ENCODE measurements around the gene CPNE8.

The CPNE8 gene

DNA sequence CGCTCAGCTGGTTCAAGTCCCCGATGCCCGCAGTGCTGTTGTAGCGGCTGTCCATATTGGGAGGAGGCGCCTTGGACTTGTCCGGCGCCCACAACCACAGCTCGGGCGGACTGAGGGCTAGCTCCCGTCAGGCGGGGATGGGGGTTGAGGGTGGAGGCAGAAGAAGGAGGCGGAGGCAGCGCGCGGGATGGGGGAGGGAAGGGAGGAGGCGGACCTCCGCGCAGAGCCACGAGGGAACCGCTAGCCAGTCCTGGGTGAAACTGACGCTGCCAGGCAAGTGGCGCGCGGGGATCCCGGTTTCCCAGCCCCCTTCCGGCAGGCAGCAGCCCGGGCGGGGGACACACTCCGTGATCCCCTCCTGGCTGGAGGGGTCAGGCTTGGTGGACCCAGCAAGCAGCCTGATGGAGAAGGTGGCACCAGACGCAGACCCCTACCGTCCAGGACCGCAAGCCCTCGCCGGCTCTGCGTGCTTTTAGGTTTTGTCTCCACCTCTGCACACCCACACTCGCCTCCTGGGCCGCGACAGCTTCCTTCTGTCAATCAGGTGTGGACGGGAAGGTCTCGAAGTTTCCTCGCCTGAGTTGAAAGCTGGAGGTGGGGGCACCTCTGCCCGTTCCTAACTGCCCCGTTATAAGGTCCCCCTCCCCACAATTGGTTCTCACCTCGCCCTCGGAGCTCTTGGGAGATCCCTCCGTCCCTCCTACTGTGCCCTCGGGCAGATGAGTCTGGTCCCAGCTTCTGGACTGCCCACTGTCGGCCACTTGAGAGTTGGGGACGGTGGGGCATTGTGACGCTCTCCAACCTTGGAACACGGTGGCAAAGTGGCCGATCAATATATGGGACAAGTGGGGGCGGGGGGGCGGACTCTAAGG is at the start of gene CPNE8:
CPNE8 (minus strand) TSS at position 112 of the 872 bp plus-strand sequence; CDS start at position 55, 57 bp downstream.
- peak in 1 of 2 donors; percentile 41 for DNase-seq (ENCODE audit: low read depth in 2 of 2)

DNA sequence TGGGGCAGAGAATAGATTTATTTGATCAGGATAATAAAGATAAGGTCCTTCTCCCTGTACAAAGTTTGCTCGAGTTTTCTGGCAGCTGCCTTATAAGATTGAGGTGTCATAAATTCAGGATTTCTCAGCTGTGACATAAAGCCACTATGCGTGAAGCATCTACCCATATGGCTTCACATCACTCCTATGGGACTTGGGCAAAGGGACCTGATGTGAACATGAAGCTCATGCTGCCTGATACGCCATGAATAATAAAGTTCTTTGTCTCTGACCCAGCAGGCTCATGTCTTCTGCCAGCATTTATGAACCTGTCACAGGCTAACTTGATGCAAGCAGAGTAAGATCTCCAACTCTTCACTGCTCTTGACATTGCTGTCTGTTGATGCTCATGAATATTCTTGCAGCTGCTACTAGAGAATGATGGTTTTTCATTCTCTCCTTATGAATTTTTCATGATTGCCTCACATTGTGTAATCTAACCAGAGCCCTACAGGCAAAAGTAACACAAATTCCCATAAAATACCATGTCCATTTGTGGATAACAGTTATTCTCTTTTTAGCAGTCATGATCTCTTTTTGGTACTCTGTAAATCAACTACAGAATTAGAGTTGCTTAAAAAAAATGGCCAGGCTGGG is 49.0 kb upstream of the CPNE8 start:
- no peak for DNase-seq (ENCODE audit: low read depth in 2 of 2)

DNA sequence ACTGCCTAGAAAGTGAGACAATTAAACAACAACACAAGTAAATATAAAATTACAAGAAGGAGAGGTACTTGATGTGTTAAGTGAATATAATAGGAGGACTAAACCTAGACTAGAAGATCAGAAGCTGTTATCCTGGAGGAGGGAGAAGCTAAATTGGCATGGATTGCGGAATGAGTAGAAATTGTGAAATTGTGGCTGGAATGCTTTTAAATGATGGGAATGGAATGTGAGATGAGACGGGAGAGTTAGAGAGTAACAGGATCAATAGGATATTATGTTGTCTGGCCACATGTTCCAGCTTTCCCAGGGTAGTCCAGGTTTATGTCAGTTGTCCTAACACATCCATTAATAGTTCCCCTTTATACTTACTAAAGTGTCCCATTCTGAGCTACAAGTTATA is 44.0 kb upstream of the CPNE8 start:
- DNase-seq (ENCODE audit: low read depth in 2 of 2) = no peak

DNA sequence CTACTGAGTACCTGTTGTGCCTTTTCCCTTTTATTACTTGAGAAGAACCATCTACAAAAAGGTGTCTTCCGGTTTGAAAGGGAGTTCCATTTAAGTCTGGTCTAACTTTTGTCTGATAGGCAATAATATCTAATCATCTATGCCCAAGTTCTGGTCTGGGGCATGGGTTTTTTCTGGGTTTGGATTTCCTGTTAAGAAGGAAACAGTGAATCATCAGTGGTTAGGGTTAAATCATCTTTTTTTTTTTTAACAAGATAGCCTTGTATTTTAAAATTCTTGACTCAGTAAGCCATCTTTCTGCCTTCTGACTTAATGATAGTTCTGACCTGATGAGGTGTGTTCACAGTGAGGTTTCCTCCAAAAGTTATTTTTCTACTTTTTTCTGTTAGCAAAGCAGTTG is 29.3 kb upstream of the CPNE8 start:
- DNase-seq (ENCODE audit: low read depth in 2 of 2) = no peak

DNA sequence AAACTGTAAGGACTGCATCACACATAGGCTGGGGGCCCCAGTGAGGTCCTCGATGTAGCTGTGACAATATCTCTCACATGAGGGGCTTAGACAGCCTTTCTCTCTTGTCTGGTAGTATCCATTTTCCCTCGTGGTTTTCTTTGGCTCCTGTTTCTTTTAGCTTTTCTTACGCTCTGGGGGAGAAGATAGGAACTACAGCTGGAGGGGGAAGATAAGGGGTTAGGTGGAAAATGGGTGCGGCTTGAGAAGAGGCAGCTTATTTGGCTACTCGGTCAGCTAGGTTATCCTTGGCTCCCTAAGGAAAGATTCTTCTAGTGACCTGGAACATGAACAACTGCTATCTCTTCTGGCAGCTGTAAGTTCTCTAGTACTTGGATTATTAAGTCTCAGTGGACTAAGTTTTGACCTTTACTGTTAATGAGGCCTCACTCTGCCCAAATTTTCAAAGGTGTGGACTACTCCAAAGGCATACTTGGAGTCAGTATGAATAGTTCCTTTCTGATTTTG is 28.7 kb upstream of the CPNE8 start:
- no peak for DNase-seq (ENCODE audit: low read depth in 2 of 2)

DNA sequence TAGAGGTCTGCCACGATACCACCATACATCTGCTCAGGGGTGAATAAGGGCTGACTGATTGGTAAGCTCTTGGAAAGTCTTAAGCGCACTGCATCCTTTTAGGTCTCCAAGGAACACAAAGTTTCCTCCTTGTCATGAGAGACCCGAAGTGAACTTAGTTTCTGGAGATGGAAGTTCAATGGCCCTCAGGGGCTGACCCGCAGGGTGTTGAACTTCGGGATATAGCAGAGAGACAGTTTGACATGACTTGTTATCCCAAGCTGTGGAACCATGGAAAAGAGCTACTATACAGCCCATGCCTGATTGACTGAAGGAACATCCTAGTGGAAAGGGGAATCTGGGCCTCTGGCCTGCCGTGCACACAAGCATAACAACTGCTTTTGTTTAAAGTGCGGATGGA is 26.9 kb upstream of the CPNE8 start:
- no peak for DNase-seq (ENCODE audit: low read depth in 2 of 2)

DNA sequence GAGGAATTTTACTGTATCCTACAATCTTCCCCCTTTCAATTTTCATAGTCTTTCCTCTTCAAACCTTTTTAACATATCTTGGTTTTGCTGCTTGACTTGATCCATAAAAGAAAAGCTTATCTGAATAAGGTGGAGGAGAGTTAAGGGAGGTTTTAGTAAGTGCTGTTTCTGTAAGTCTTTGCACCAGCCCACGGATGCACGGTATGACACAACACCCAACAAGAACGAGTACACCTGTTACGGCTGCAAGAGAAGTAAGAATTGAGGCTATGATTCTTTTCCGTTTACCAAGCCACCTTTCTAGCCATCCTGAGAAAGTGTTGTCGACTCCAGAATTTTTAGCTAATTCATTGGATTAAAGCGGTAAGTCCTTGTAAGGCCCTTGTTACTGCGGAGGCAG is 26.1 kb upstream of the CPNE8 start:
- DNase-seq (ENCODE audit: low read depth in 2 of 2) = no peak

DNA sequence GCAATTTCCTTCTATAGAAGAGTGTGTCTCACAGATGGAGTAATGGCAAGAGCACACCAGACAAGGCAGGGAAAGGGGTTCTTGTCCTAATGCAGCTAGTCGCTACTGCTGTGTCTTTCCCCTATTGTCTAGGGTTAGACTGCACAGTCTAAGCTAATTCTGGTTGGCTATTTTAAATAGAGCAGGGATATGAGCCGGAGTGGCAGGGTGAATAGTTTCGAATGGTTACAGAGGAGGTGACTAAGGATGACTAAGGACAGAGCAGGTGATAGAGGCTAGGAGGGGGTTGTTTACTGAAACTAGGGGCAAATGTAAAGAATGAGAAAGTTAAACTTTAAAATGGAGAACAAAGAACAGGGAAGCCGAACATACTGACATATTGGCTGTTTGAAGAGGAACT is 25.6 kb upstream of the CPNE8 start:
- no peak for DNase-seq (ENCODE audit: low read depth in 2 of 2)

DNA sequence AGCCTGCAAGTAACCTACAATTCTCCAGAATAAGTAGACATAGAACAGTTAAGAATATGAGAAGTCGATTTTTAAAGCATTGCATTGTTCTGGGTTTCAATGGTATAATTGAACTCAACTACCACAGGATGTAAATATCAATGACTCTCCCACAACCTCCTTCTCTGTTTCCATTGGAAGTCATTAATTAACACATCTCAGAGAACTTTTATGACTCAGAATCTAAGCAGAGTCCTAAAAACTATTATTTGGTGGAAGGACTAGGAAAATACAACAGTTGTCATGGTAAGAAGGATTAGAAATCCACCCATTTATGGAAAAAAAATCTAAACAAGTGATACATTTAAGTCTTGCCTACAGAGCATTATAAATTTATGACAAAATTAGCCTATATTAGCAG is 21.1 kb upstream of the CPNE8 start:
- no peak for DNase-seq (ENCODE audit: low read depth in 2 of 2)

DNA sequence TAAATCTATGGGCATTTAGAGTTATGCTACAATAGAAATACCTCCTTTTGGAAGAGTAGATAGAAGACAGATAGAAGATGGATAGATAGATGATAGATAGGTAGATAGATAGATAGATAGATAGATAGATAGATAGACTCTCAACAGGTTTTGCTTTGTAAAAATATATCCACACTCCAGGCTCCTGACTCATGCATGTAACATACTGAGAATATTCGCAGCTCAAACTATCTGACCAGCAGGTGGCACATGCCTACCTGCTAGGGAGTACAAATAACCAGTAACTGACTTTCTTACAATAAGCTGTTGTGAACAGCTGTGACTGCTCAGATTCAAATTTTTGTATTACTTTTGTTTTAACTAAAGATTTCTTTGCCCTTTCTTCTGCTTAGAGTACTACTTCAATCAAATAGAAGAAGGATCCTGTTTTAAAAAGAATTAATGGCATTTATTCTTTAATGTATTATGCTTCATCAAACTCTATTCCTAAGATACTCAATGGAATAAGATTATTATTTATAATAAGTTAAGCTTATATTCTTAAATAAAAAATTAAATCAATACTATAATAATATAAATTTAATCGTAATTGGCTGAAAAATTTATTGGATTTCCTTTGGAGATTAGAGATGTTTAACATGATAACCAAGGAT is 15.8 kb upstream of the CPNE8 start:
- DNase-seq (ENCODE audit: low read depth in 2 of 2) = peak in 1 of 2 donors; percentile 9

DNA sequence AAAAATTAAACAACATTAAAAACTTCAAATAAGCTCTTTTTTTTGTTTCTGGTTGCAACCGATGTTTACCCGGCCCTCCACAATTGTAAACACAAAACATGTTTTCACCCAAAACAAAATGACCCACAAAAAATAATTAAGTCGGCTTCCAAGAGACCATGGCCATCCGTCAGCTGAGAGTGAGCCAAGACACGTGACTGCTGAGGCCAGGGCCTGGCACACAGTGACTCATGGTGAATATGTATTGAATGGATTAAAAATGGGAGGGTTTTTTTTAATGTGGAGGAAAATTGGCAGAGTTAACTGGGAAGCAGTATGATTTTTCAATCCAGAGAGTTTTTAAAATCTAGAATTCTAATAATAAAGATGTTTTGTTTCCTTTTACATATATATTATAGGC is 13.8 kb upstream of the CPNE8 start:
- no peak for DNase-seq (ENCODE audit: low read depth in 2 of 2)

DNA sequence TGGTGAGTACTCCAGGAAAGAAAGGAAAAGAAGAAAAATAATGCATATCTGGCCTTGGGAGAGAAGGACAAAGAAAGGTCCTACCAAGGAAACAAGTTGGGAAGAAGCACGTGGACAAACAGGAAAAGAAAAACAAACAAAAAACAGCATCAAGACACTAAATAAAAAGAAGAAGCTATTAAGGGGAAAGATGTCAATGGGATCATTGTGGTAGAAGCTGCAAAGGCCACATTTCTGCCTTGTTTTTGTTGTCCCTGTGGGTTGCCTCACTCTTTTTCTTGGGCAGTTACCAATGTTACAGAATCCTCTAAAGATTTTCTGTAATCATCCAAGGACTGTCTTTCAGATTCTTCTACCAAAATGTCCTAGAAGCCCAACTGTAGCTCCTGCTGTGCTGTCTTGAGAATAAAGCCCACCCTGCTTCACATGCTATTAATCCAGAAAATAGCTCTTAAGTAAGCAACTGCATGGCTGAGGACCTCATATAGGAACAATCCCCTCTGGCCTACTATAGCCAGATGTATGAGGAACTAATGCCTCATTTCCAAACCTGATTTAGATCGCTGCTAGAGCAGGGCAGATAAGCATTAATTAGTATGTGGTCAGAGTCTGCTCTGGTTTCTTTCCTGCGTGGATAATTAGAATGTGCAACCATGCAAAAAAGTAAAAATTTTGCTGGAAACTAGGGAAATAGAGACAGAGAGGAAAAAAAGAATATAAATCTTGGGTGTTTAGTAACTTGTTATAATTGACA is 10.2 kb upstream of the CPNE8 start:
- no peak for DNase-seq (ENCODE audit: low read depth in 2 of 2)

DNA sequence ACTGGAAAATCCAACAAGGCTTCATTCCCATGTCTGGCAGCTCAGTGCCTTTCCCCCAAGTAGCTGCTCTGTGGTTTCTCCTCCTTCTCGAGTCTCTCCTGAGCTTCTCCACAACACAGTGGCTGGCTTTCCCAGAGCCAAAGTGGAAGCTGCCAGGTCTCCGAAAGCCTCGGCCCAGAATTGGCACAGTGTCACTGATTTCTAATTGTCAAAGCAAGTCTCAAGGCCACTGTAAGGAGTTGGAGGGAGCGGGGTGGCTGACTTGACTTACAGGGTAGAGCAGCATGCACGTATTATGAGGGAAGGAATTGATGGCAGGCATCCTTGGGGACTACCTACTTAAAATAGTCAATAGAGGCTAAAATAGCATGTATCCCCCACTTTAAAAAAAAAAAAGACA is 6.7 kb upstream of the CPNE8 start:
- DNase-seq (ENCODE audit: low read depth in 2 of 2) = no peak

DNA sequence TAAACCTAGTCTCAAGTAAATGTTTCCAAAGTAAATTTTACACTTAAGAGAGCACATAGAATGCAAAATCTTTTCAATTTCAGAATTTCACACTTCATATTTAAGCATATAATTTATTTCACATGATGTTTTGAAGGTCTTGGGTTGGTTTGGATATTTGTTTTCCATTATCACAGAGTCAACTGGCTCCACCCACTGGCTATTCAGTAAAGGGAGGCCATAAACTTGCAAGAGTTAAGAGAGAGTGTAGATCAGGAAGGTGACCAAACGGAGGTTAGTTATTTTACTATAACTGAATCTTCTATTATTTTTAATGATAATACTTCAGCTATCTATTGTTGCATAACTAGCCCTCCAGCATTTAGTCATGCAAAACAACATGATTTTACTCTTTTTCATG is 6.2 kb upstream of the CPNE8 start:
- no peak for DNase-seq (ENCODE audit: low read depth in 2 of 2)

DNA sequence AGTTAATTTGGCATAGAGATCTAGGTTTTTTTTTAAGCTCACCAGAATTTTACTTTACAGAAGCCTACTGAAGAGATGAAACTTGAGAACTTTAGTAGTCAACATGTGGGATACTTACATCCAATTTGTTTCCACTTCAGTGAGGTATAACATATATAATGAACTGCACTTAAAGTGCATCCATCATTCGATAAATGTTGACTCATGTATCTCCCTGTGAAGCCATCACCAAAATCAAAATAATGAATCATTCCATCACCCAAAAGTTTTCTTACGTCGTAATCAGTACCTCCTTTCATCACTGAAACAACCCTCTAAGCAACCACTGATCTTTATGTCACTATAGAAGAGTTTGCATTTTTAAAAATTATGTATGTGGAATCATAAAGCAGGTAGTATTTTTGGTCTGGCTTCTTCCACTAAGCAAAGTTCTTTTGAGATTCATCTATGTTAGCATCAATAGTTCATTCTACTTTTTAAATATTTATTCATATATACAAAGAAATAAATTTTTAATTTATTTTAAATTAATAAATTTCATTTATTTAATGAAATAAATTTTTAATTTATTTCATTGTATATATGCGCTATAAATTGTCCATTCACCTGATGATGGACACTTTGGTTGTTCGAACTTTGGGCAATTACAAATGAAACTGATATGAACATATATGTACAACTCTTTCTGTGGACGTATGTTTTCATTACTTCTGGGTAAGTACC is 2.0 kb upstream of the CPNE8 start:
- no peak for DNase-seq (ENCODE audit: low read depth in 2 of 2)

DNA sequence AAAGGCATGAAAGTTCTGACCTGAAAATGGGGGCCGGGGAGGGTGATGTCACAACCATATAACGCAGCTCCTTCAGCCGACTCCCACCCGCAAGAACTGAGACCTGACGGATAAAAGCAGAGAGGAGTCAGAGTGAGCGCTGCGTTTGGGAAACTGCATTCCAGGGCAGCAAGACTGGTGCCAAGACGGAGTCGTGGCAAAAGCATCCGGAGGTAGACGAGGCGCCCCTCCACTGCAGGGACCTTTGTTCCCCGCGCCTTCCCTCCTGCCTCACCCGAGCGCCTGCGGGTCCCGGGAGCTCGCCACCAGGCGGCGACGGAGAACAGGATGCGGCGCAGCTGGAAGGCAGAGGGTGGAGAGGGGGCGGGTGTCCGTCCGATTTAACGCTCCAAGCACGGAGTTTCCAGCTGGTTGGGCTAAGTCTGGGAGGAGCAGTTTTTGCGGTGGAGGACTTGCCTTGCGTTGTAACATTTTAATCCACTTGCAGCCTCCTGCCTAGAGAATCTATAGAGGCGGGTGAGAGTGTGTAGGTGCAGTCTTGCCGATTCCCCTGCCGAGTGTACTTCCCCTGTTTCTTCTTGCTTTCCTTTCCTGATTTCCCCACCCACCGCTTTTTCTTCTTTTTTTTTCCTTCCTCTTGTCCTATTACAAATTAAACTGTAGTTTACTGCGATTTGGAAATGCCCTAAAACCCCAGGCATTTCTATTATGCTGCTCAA is 1.2 kb upstream of the CPNE8 start:
- peak; percentile 33 to 71 for DNase-seq (ENCODE audit: low read depth in 2 of 2)

DNA sequence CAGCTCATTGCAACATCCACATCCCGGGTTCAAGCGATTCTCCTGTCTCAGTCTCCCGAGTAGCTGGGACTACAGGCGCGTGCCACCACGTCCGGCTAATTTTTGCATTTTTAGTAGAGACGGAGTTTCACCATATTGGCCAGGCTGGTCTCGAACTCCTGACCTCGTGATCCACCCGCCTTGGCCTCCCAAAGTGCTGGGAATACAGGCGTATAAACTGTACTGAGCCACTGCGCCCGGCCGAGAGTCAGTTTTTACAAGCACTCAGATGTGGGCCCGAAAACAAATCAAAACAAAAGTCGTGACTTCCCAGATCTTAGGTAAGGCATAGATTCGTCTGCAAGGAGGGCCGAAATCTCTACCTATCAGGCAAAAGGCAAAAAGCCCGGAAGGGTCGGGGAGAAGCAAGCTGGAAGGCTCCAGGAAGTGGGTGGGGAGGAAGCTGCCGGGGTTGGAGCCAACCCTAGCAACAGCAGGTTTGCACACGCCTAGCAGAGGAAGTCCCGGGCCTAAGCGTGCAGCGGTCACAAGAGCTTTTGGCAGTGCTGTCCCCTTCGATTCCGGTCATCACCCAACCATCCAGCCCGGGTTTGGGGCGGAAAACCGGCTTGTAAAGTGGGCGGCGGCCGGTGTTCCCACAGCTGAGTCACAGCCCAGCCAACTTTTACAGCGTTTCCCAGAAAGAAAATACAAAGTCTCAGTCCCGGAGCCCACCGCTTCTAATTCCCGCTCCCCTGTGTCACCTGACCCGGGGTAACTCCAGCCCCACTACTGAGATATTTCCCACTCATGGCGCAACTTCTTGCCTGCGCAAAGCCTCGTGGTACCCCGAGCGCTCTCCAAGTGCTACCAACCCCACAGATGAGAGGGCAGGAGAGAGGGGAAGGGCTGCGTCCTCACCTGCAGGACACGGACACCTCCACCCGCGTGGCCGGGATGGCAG is 583 bp downstream of the CPNE8 start:
- DNase-seq (ENCODE audit: low read depth in 2 of 2) = peak in 1 of 2 donors; percentile 19

DNA sequence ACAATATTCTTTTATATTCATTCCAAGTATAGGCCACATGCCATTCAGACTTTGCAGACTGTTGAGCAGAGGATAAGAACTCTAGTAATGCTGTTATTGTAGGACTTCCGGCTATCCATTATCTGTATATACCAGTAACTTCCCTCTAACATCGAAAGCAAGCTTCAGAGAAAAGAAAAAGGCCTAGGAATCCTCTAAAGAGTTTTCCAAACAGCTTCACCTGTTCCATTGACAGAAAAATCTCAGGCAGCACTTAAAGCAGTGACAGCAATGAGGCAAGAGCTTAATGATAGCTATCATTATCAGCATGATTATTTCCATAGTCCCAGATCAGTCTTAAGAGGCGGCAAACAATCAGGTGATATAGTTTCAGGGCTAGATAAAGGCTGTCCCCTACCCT is 1.8 kb downstream of the CPNE8 start:
- DNase-seq (ENCODE audit: low read depth in 2 of 2) = no peak

DNA sequence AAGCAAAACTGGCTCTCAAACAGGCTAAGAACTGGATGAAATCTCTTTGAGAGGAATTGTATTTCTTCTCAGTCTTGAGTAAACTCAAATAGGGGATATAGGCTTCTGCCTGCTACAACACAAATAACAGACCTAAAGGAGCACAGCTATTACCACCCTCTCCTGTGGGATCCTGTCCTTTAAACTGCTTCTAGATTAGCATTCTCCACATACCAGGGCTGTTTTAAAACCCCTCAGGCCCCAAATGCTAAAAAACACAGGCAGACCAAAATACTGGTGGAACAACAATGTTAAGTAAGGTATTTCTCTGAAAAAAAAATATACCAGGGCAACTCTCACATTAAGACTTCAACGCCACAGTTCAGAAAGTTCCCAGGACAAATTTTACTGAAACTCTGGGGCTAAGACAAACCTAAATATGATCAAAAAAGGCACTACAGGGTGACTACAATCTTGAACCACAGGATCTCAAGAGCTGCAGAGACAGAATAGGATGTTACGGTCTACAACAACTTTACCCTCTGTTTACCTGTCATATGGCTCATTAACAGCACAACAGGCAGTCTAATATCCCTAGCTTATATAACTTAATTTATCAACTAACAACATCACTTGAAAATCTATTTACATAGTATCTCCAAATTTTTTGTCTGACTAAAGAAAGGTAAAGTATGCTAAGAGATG is 7.2 kb downstream of the CPNE8 start:
- no peak for DNase-seq (ENCODE audit: low read depth in 2 of 2)

Data from stimulated activated CD4-positive, alpha-beta T cell treated with anti-CD3 and anti-CD28 coated beads, Interleukin-1b, Interleukin-23, amount 100 ng/mL, for 4 hours (primary cell).